HCT116 (cell line): Measurements from ENCODE around the gene SESN3.

ENCODE experiments used
- CTCF ChIP-seq, 3 experiments: fragments of 200-600 bp in 1 of 3; sonication (generic) in 1 of 3; IDR thresholded peaks in 2 of 3; conservative IDR thresholded peaks in 1 of 3; 2 replicates each; pipeline ENCODE4 v1.5.1; 2012 to 2017; ENCODE audit warnings: low read depth in 2 of 3, low read length in 2 of 3, antibody characterized with exemption in 1 of 3, borderline replicate concordance in 1 of 3, control low read depth in 1 of 3, mild to moderate bottlenecking in 1 of 3, mixed read lengths in 1 of 3, mixed run types in 1 of 3, moderate library complexity in 1 of 3; ENCODE audit not compliant: insufficient read depth in 1 of 3
- EZH2 ChIP-seq: fragments of 200-600 bp; sonication (generic); IDR thresholded peaks from 2 replicates; pipeline ENCODE4 v1.6.1; 2017; ENCODE audit warnings: antibody characterized with exemption, mixed run types
- EZH2phosphoT487 ChIP-seq: fragments of 200-600 bp; IDR thresholded peaks from 2 replicates; pipeline ENCODE4 v1.6.1; 2018; ENCODE audit warnings: antibody characterized with exemption, borderline replicate concordance
- JUND ChIP-seq: IDR thresholded peaks from 2 replicates; pipeline ENCODE4 v1.6.1; 2012
- MAX ChIP-seq: IDR thresholded peaks from 2 replicates; pipeline ENCODE4 v1.6.1; 2012
- POLR2A ChIP-seq: IDR thresholded peaks from 2 replicates; pipeline ENCODE4 v1.7.0; 2011; ENCODE audit warnings: borderline replicate concordance; ENCODE audit not compliant: insufficient read depth, insufficient read length; ENCODE audit errors: extremely low read depth
- POLR2AphosphoS5 ChIP-seq: IDR thresholded peaks from 2 replicates; pipeline ENCODE4 v1.6.1; 2011; ENCODE audit warnings: mild to moderate bottlenecking, low read depth, low read length, moderate library complexity
- REST ChIP-seq: IDR thresholded peaks from 2 replicates; pipeline ENCODE4 v1.6.1; 2012; ENCODE audit warnings: low read depth
- SIN3A ChIP-seq: IDR thresholded peaks from 2 replicates; pipeline ENCODE4 v1.6.1; 2012; ENCODE audit warnings: low read depth
- SP1 ChIP-seq: IDR thresholded peaks from 2 replicates; pipeline ENCODE4 v1.6.1; 2012; ENCODE audit warnings: low read depth
- ZNF274 ChIP-seq: fragments of 200-500 bp; sonication (Bioruptor generic); IDR thresholded peaks from 2 replicates; pipeline ENCODE4 v1.6.1; 2014; ENCODE audit warnings: mild to moderate bottlenecking, low read depth, low read length, inconsistent platforms

- TF ChIP-seq REST (no peak), JUND (no peak), EZH2 (no peak), CTCF (IDR thresholded peaks at IDR 0.05 in 2 of 3, conservative IDR thresholded peaks at IDR 0.05 in 1 of 3; ENCODE audit: borderline replicate concordance in 1 of 3, insufficient read depth in 1 of 3, low read depth in 2 of 3, low read length in 2 of 3) (no peak), POLR2A (no peak), MAX (no peak), SP1 (no peak), ZNF274 (no peak), EZH2phosphoT487 (no peak), POLR2AphosphoS5 (no peak), SIN3A (no peak)
Observed at GRCh38 chr11:95123556-95123955, 107.4 kb downstream of the SESN3 start.
